Heart right ventricle (tissue), 16 donors: ENCODE results near the gene USP31. TPM values are rescaled to one million over a fixed set of nuclear protein-coding genes. Genes with fewer than 3 reads are reported as not detected.

Experiments
- ATAC-seq, 8 donors: fragments of 200-7000 bp; cut with Tn5 transposase; one replicate each; pipeline ENCODE4 v1.9.1; 2020; ENCODE audit warnings: mild to moderate bottlenecking in 8 of 8, moderate library complexity in 8 of 8, moderate number of reproducible peaks in 1 of 8
- DNase-seq, 2 donors: peaks; one replicate each; pipeline ENCODE4 v3.0.0-alpha.2; 2020
- H3K27ac ChIP-seq, 10 donors: fragments of 200-600 bp; sonication (generic) in 2 of 10; one replicate each; pipeline versions ENCODE4 v1.5.0 to v1.8.0; 2020 to 2022; ENCODE audit warnings: mild to moderate bottlenecking in 3 of 10
- H3K27me3 ChIP-seq, 7 donors: fragments of 200-600 bp; one replicate each; pipeline ENCODE4 v1.8.0; 2021 to 2022; ENCODE audit warnings: mild to moderate bottlenecking in 2 of 7
- H3K36me3 ChIP-seq, 9 donors: fragments of 200-600 bp; sonication (generic) in 1 of 9; one replicate each; pipeline versions ENCODE4 v1.5.0 to v1.8.0; 2020 to 2022; ENCODE audit warnings: mild to moderate bottlenecking in 2 of 9
- H3K4me1 ChIP-seq, 9 donors: fragments of 200-600 bp; sonication (generic) in 1 of 9; one replicate each; pipeline versions ENCODE4 v1.5.0 to v1.8.0; 2020 to 2022; ENCODE audit warnings: mild to moderate bottlenecking in 4 of 9
- H3K4me3 ChIP-seq, 10 donors: fragments of 200-600 bp; sonication (generic) in 2 of 10; one replicate each; pipeline versions ENCODE4 v1.5.0 to v1.8.0; 2020 to 2022; ENCODE audit warnings: mild to moderate bottlenecking in 7 of 10, moderate library complexity in 2 of 10
- H3K9me3 ChIP-seq, 11 donors: fragments of 200-600 bp in 10 of 11; sonication (generic) in 2 of 11; one replicate each; pipeline versions ENCODE4 v1.5.0 to v1.8.0; 2013 to 2022; ENCODE audit warnings: mild to moderate bottlenecking in 2 of 11, control low read depth in 1 of 11, moderate library complexity in 1 of 11
- WGBS, 2 donors: extraction: QIAGEN DNeasy Blood & Tissue Kit; methylation state at CpG; one replicate each; pipeline ENCODE4 v1.1.7; 2013; ENCODE audit warnings: inconsistent platforms in 1 of 2; 5-methylcytosine and 5-hydroxymethylcytosine counted together
- intact Hi-C, 10 donors: fragments of 100-400 bp; cut with DNase I; formaldehyde crosslinking; loops; one replicate each; pipeline versions ENCODE4 v1.11.1 to v1.14.2; 2022
- polyA plus RNA-seq, 2 donors: library from polyadenylated mRNA; stranded (reverse); fragments of 200-250 nt; gene quantifications; one replicate each; pipeline ENCODE4 v1.2.3, GENCODE V29; 2013
- total RNA-seq, 10 donors: library from RNA; stranded (reverse); fragmentation: NEBNext Ultra II Directional in 3 of 10; extraction: Animal tissue kit (Norgen Biotek cat#: 25700) in 3 of 10; gene quantifications; one replicate each; pipeline versions ENCODE4 v1.2.1 to v1.2.4, GENCODE V29; 2021 to 2023
- TF ChIP-seq, protein P1 (sequence below), 9 donors: fragments of 200-600 bp; sonication (generic) in 2 of 9; IDR thresholded peaks; one replicate each; pipeline versions ENCODE4 v1.5.0 to v1.8.0; 2021 to 2022; ENCODE audit warnings: antibody characterized with exemption in 9 of 9, mild to moderate bottlenecking in 5 of 9, moderate library complexity in 1 of 9
- donor health status: Arrhythmogenic right ventricular cardiomyopathy.
- donor health status: ischemic (EF 13 %, LVEDD 7.1; RV severe dilation, severe dysfunction).
- donor health status: healthy with polysubstance abuse.
- donor health status: DM: no; HTN: yes; CAD: no.
- donor health status: DM: no; HTN: no; CAD: no.
- donor health status: ischemic (EF 25% LVEDD 6.9; RV normal size, moderate dysfunction).
- donor health status: ischemic (EF 25% LVEDD 5.7; RV mildly dilated, moderate dysfunction).
- donor health status: healthy.
- donor health status: DM: yes; HTN: yes; CAD: no.
- donor health status: Ischemic cardiomyopathy.
- donor health status: ischemic (EF 35%, LVEDD 5.7; RV mildly dilated, moderate dysfunction).
- donor health status: nonischemic (EF 11% LVEDD 7.7; RV severe dilation, severe dysfunction).
- donor health status: DM: yes; HTN: yes; CAD: no.
- donor health status: PGD.
- donor health status: ischemic (EF 29% LVEDD 5.4; RV normal size, mild dysfunction).
- donor health status: nonischemic (EF 23%, LVEDD 6.1; RV moderate dilation, normal function).

Gene USP31
- total and polyA plus RNA-seq, 12 donors = 8.9 to 32.1 (median 22.4) TPM

DNA sequence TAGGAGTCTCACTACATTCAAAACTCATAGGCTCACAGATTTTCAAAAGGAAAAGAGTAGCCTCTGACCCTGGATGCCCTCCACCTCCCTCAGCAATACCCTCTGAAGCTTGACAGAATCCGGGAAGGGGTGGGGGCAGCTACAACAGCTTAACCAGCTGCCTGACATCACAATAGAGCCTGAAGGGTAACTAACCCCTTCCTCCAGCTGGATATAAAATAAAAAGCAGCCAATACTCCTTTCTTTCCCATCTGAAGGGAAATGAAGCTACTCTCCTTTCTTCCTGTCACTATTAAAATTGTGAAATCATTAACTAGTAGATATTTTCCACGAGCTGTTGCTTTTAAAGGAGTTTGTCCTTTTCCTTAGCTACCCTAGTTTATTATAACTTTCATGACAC, 24.0 kb downstream of the USP31 start:
- TF ChIP-seq, protein P1, sequence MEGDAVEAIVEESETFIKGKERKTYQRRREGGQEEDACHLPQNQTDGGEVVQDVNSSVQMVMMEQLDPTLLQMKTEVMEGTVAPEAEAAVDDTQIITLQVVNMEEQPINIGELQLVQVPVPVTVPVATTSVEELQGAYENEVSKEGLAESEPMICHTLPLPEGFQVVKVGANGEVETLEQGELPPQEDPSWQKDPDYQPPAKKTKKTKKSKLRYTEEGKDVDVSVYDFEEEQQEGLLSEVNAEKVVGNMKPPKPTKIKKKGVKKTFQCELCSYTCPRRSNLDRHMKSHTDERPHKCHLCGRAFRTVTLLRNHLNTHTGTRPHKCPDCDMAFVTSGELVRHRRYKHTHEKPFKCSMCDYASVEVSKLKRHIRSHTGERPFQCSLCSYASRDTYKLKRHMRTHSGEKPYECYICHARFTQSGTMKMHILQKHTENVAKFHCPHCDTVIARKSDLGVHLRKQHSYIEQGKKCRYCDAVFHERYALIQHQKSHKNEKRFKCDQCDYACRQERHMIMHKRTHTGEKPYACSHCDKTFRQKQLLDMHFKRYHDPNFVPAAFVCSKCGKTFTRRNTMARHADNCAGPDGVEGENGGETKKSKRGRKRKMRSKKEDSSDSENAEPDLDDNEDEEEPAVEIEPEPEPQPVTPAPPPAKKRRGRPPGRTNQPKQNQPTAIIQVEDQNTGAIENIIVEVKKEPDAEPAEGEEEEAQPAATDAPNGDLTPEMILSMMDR (IDR thresholded peaks at IDR 0.05) = no peak
- Histone ChIP-seq H3K27me3 (no peaks in the 10 kb centered on the region), H3K36me3 (no peaks in the 10 kb centered on the region), H3K4me1 (peaks cover 0 to 70% (median 30%) of the 10 kb centered on the region in 9 donors), H3K4me3 (no peak overlapping the region), H3K9me3 (no peaks in the 10 kb centered on the region), H3K27ac (peak overlapping the region in 8 of 10 donors; percentile 28 to 82 (median 67))
- WGBS, 2 donors = 23 to 32% methylated on average over 2 of the region's 2 CpGs
- intact Hi-C loops = no loop called here
- DNase-seq = no peak
- ATAC-seq = peak in 5 of 8 donors; percentile 29 to 70 (median 58)

DNA sequence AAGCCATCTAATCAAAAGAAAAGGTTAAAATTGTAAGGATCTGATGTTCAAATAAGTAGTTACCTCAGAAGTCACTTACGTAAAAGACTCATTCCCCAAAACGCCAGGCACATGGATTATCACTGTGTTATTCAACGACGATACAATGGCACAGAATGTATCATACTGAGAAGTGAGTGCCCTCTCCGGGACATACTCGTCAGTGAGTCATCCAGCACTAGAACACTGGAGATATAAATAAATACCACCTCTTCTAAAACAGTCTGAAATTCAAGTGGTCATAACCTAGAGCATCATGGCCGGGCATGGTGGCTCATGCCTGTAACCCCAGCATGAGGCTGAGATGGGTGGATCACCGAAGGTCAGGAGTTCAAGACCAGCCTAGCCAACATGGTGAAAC, 24.9 kb downstream of the USP31 start:
- DNase-seq = no peak
- Histone ChIP-seq H3K27ac (peak overlapping the region; percentile 54 to 84 (median 71)), H3K27me3 (no peaks in the 10 kb centered on the region), H3K36me3 (no peaks in the 10 kb centered on the region), H3K9me3 (no peaks in the 10 kb centered on the region), H3K4me1 (peaks cover 0 to 70% (median 39%) of the 10 kb centered on the region in 9 donors), H3K4me3 (no peak overlapping the region)
- TF ChIP-seq, protein P1 (IDR thresholded peaks at IDR 0.05) = no peak
- intact Hi-C loops = no loop called here
- peak; percentile 73 to 95 (median 92) for ATAC-seq
- 51 to 67% methylated on average over 8 of the region's 8 CpGs for WGBS, 2 donors

DNA sequence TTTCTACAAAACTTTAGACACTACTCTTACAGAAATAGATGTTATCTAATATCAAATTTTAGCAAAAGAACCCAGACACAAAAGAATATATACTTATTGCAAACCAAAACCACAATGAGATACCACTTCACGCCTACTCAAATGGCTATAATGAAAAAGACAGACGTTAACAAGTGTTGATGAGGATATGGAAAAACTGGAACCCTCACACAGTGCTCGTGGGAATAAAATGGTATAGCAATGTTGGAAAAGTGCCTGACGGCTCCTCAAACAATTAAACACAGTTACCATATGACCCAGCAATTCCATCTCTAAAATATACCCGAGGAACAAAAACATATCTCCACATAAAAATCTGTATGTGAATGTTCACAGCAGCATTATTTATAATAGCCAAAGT, 27.1 kb downstream of the USP31 start:
- no peaks in the 10 kb centered on the region for H3K9me3 ChIP-seq
- no peak for ATAC-seq
- peaks cover 0 to 78% (median 59%) of the 10 kb centered on the region in 9 donors for H3K4me1 ChIP-seq
- peak overlapping the region in 2 of 10 donors; percentile 42 to 57 for H3K27ac ChIP-seq
- no peaks in the 10 kb centered on the region for H3K36me3 ChIP-seq
- intact Hi-C loops = no loop called here
- H3K4me3 ChIP-seq = no peak overlapping the region
- no peak for DNase-seq
- TF ChIP-seq, protein P1 (IDR thresholded peaks at IDR 0.05) = no peak
- WGBS, 2 donors = 78 to 79% methylated on average over 5 of the region's 5 CpGs
- no peaks in the 10 kb centered on the region for H3K27me3 ChIP-seq

DNA sequence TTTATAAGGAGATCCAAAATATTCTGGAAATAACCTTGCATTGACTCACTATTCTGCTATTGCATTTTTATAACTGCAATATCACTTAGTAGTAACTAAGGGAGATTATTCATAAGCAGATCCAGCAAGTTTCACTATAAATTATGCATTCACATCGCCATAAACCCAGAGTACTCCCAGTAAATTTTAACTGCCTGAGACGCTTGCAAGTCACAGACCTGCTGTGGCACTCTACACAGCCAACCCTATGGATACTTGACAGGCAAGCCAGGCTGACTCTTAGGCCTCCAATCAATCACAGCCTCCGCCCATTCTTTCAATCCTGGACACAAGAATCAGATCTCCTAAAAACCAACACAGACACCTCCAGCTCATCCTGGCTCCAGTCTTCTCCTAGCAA, 28.2 kb downstream of the USP31 start:
- intact Hi-C loops = no loop called here
- Histone ChIP-seq H3K27me3 (no peaks in the 10 kb centered on the region), H3K4me3 (no peak overlapping the region), H3K36me3 (no peaks in the 10 kb centered on the region), H3K9me3 (no peaks in the 10 kb centered on the region), H3K27ac (peak overlapping the region in 5 of 10 donors; percentile 7 to 57 (median 42)), H3K4me1 (peaks cover 0 to 86% (median 61%) of the 10 kb centered on the region in 9 donors)
- DNase-seq = no peak
- TF ChIP-seq, protein P1 (IDR thresholded peaks at IDR 0.05) = no peak
- no peak for ATAC-seq
- WGBS, 2 donors = 86 to 93% methylated on average over 3 of the region's 3 CpGs
